GM12872 (cell line): Measurements from ENCODE around the gene USH2A.

Source experiments
- CTCF ChIP-seq: IDR thresholded peaks from 3 replicates; pipeline ENCODE4 v1.5.1; 2011; ENCODE audit warnings: low read depth, mild to moderate bottlenecking, low read length, moderate library complexity; ENCODE audit not compliant: insufficient read depth

USH2A gene

GRCh38 chr1:216422821-216423520 lies at the start of gene USH2A:
Gene USH2A, minus strand, starts transcription at chr1:216423448. Its CDS starts 1,112 bp downstream, at chr1:216422336.
- TF ChIP-seq CTCF = no peak

GRCh38 chr1:216466162-216466801 lies 43.0 kb upstream of the USH2A start:
- no peak for TF ChIP-seq CTCF

- no peak for TF ChIP-seq CTCF
Observed at GRCh38 chr1:216464489-216464888, 41.2 kb upstream of the USH2A start.

GRCh38 chr1:216462066-216462775 lies 39.0 kb upstream of the USH2A start:
- TF ChIP-seq CTCF = no peak

- TF ChIP-seq CTCF = no peak
Observed at GRCh38 chr1:216461466-216461865, 38.2 kb upstream of the USH2A start.

- no peak for TF ChIP-seq CTCF
Observed at GRCh38 chr1:216459651-216460207, 36.5 kb upstream of the USH2A start.

- no peak for TF ChIP-seq CTCF
Observed at GRCh38 chr1:216458812-216459211, 35.6 kb upstream of the USH2A start.
